ENCODE data around the gene TUG1. TPM values are rescaled to one million over a fixed set of nuclear protein-coding genes. Genes with fewer than 3 reads are reported as not detected.

TUG1 gene
- total RNA-seq, 2 donors from 2014 or later, result 78.9 to 82.9 TPM

DNA sequence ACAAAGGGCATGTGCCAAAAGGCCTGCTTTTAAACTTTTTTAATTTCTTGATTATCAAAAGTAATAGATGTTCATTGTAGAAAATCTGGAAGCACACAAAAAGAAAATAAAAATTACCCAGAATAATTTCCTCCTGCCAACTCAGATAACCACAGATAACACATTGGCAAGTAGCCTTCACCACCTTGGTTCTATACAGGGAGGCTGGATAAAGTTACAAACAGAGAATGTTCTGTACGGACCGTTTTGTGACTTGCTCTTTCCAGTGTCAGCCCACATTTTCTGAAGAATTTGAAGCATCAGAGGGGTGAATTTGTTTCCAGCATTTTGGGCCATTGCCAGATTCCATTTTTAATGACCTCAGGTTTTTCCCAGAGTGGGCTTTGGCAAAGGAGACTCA lies 23.5 kb downstream of the TUG1 start:
- Mint-ChIP-seq H3K27me3 (no peaks in the 10 kb centered on the region), H3K4me1 (no peaks in the 10 kb centered on the region), H3K4me3 (no peak overlapping the region), H3K27ac (no peak overlapping the region), H3K36me3 (ENCODE audit: low read depth) (no peaks in the 10 kb centered on the region)
- H3K9me3 ChIP-seq (ENCODE audit: control insufficient read depth, low read length, poor library complexity, severe bottlenecking), result peaks cover 22% of the 10 kb centered on the region
- ATAC-seq (no peak), DNase-seq (no peak)

GRCh38 chr22:30994960-30995359 lies 25.9 kb downstream of the TUG1 start:
- H3K27me3 Mint-ChIP-seq, result no peaks in the 10 kb centered on the region
- DNase-seq (no peak), ATAC-seq (no peak)
- H3K4me1 Mint-ChIP-seq, result no peaks in the 10 kb centered on the region
- H3K9me3 ChIP-seq (ENCODE audit: control insufficient read depth, low read length, poor library complexity, severe bottlenecking), result peaks cover 9% of the 10 kb centered on the region
- H3K36me3 Mint-ChIP-seq (ENCODE audit: low read depth), result no peaks in the 10 kb centered on the region
- H3K27ac Mint-ChIP-seq, result no peak overlapping the region
- H3K4me3 Mint-ChIP-seq, result no peak overlapping the region

- no peak overlapping the region for H3K27ac Mint-ChIP-seq
- H3K4me1 Mint-ChIP-seq, result no peaks in the 10 kb centered on the region
- no peaks in the 10 kb centered on the region for H3K27me3 Mint-ChIP-seq
- no peak for ATAC-seq
- H3K36me3 Mint-ChIP-seq (ENCODE audit: low read depth), result no peaks in the 10 kb centered on the region
- peaks cover under 1% of the 10 kb centered on the region for H3K9me3 ChIP-seq (ENCODE audit: control insufficient read depth, low read length, poor library complexity, severe bottlenecking)
- DNase-seq, result no peak
- no peak overlapping the region for H3K4me3 Mint-ChIP-seq
Measured at GRCh38 chr22:30996462-30996861, 27.4 kb downstream of the TUG1 start.

GRCh38 chr22:30998329-30998728 lies 29.3 kb downstream of the TUG1 start:
- no peak overlapping the region for H3K27ac Mint-ChIP-seq
- no peaks in the 10 kb centered on the region for H3K4me1 Mint-ChIP-seq
- H3K27me3 Mint-ChIP-seq, result peaks cover 11% of the 10 kb centered on the region
- DNase-seq, result no peak
- no peaks in the 10 kb centered on the region for H3K9me3 ChIP-seq (ENCODE audit: control insufficient read depth, low read length, poor library complexity, severe bottlenecking)
- ATAC-seq, result no peak
- no peak overlapping the region for H3K4me3 Mint-ChIP-seq
- H3K36me3 Mint-ChIP-seq (ENCODE audit: low read depth), result peaks cover 3% of the 10 kb centered on the region

DNA sequence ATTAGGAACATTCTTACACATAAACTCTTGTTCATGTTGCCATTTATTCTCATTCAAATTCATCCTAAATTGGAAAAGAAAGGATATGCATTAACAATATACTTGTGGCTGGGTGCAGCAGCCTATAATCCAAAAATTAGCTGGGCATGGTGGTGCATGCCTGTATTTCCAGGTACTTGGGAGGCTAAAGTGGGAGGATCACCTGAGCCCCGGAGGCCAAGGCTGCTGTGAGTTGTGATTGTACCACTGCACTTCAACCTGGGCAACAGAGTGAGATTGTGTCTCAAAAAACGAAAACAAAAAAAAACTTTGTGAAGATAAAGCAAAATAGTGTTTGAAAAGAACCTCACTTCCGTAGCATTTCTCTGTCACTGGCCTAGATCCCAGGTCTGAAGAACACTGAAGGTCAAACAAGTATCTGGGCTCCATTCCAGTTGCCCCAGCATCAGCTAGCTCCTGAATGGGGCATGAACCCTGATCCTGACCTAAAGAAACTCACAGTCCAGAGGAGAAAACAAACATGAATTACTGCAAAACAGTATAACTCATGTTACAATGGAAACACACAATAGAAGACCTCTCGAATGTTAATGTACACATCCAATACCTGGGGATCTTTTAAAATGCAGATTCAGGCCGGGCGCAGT lies 32.2 kb downstream of the TUG1 start:
- peaks cover 3% of the 10 kb centered on the region for H3K36me3 Mint-ChIP-seq (ENCODE audit: low read depth)
- no peak overlapping the region for H3K4me3 Mint-ChIP-seq
- no peak for DNase-seq
- no peaks in the 10 kb centered on the region for H3K9me3 ChIP-seq (ENCODE audit: control insufficient read depth, low read length, poor library complexity, severe bottlenecking)
- H3K4me1 Mint-ChIP-seq, result no peaks in the 10 kb centered on the region
- no peak for ATAC-seq
- no peak overlapping the region for H3K27ac Mint-ChIP-seq
- H3K27me3 Mint-ChIP-seq, result peaks cover 11% of the 10 kb centered on the region

GRCh38 chr22:31005535-31005934 lies 36.5 kb downstream of the TUG1 start:
- Mint-ChIP-seq H3K4me1 (no peaks in the 10 kb centered on the region), H3K36me3 (ENCODE audit: low read depth) (peaks cover 3% of the 10 kb centered on the region), H3K27ac (no peak overlapping the region), H3K4me3 (no peak overlapping the region), H3K27me3 (peaks cover 11% of the 10 kb centered on the region)
- no peaks in the 10 kb centered on the region for H3K9me3 ChIP-seq (ENCODE audit: control insufficient read depth, low read length, poor library complexity, severe bottlenecking)
- no peak for DNase-seq
- no peak for ATAC-seq

DNA sequence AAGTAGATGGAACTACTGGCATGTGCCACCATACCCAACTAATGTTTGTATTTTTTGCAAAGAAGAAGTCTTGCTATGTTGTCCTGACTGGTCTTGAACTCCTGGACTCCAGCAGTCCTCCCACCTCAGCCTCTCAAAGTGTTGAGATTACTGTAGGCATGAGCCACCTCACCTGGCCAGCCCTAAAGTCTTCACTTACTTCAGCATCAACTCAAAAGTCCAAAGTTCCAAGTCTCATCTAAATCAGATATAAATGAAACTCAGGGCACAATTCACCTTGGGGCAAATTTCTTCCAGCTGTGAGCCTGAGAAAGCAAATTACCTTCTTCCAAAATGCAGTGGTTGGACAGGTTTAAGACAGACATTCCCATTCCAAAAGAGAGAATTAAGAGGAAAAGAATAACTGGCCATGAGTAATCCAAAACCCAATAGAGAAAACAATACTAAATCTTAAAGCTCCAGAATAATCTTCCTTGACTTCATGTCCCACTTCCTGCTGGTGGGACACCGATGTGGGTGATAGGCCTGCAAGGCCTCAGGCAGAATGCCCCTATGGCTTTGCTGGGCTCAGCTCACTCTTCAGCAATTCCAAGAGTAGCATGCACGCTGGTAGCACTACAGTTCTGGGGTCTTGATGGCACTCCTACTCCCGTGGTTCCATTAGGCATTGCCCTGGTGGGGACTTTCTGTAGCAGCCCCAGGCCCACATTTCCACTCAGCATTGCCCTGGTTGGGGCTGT lies 50.3 kb downstream of the TUG1 start:
- Mint-ChIP-seq H3K36me3 (ENCODE audit: low read depth) (no peaks in the 10 kb centered on the region), H3K4me3 (no peak overlapping the region), H3K4me1 (no peaks in the 10 kb centered on the region), H3K27ac (no peak overlapping the region), H3K27me3 (peaks cover 5% of the 10 kb centered on the region)
- no peak for ATAC-seq
- DNase-seq, result no peak
- no peaks in the 10 kb centered on the region for H3K9me3 ChIP-seq (ENCODE audit: control insufficient read depth, low read length, poor library complexity, severe bottlenecking)

GRCh38 chr22:31020334-31020733 lies 51.3 kb downstream of the TUG1 start:
- no peaks in the 10 kb centered on the region for H3K36me3 Mint-ChIP-seq (ENCODE audit: low read depth)
- no peaks in the 10 kb centered on the region for H3K4me1 Mint-ChIP-seq
- H3K4me3 Mint-ChIP-seq, result no peak overlapping the region

GRCh38 chr22:31022516-31022915 lies 53.5 kb downstream of the TUG1 start:
- no peaks in the 10 kb centered on the region for H3K9me3 ChIP-seq (ENCODE audit: control insufficient read depth, low read length, poor library complexity, severe bottlenecking)
- H3K4me1 Mint-ChIP-seq, result no peaks in the 10 kb centered on the region
- ATAC-seq (no peak), DNase-seq (no peak)
- peak overlapping the region; percentile 5 for H3K4me3 Mint-ChIP-seq
- H3K27ac Mint-ChIP-seq, result no peak overlapping the region
- no peaks in the 10 kb centered on the region for H3K36me3 Mint-ChIP-seq (ENCODE audit: low read depth)
- H3K27me3 Mint-ChIP-seq, result no peaks in the 10 kb centered on the region

More at GRCh38 chr22:31020334-31020733, 51.3 kb downstream of the TUG1 start:
- Mint-ChIP-seq H3K27ac (no peak overlapping the region), H3K27me3 (no peaks in the 10 kb centered on the region)
- H3K9me3 ChIP-seq (ENCODE audit: control insufficient read depth, low read length, poor library complexity, severe bottlenecking), result no peaks in the 10 kb centered on the region
- DNase-seq (no peak), ATAC-seq (no peak)

Other genes with a start within 250 kb of the TUG1 start
- gene MORC2, start 491 bp upstream of the TUG1 start, total RNA-seq, result 10 to 100 TPM; 28.9 to 35.9 TPM
- 1 to 10 TPM; 1.8 to 4.9 TPM for gene SMTN, start 112.1 kb downstream of the TUG1 start, total RNA-seq
- gene SELENOM, start 138.3 kb downstream of the TUG1 start, total RNA-seq, result 10 to 100 TPM; 33.2 to 54.8 TPM
- gene INPP5J, start 153.7 kb downstream of the TUG1 start, total RNA-seq, result under 1 TPM in 1 of 2 donors, not detected in 1; 0.25 TPM
- not detected for gene PLA2G3, start 171.2 kb downstream of the TUG1 start, total RNA-seq
- 10 to 100 TPM; 10.5 to 11.2 TPM for gene RNF185, start 190.9 kb downstream of the TUG1 start, total RNA-seq
- gene LIMK2, start 243.0 kb downstream of the TUG1 start, total RNA-seq, result 10 to 100 TPM; 20.7 to 25.3 TPM

Measured in T-helper 17 cell (primary cell).